Measurements from ENCODE around the gene COL2A1.

COL2A1 gene

GRCh38 chr12:48030173-48030650 lies 25.9 kb upstream of the COL2A1 start:
- no peak for DNase-seq (ENCODE audit: low read depth in 2 of 2, low spot score in 1 of 2)

- DNase-seq (ENCODE audit: low read depth in 2 of 2, low spot score in 1 of 2): no peak
These were observed 25.4 kb upstream of the COL2A1 start for GRCh38 chr12:48029491-48030172.

- DNase-seq (ENCODE audit: low read depth in 2 of 2, low spot score in 1 of 2): no peak
These were observed 24.5 kb upstream of the COL2A1 start for GRCh38 chr12:48028541-48029431.

- DNase-seq (ENCODE audit: low read depth in 2 of 2, low spot score in 1 of 2): no peak
These were observed 23.1 kb upstream of the COL2A1 start for GRCh38 chr12:48027183-48028002.

GRCh38 chr12:48026060-48026827 lies 22.0 kb upstream of the COL2A1 start:
- no peak for DNase-seq (ENCODE audit: low read depth in 2 of 2, low spot score in 1 of 2)

GRCh38 chr12:48025281-48025680 lies 21.0 kb upstream of the COL2A1 start:
- no peak for DNase-seq (ENCODE audit: low read depth in 2 of 2, low spot score in 1 of 2)

GRCh38 chr12:48024735-48025134 lies 20.5 kb upstream of the COL2A1 start:
- no peak for DNase-seq (ENCODE audit: low read depth in 2 of 2, low spot score in 1 of 2)

- DNase-seq (ENCODE audit: low read depth in 2 of 2, low spot score in 1 of 2): no peak
These were observed 19.1 kb upstream of the COL2A1 start for GRCh38 chr12:48023386-48023785.

GRCh38 chr12:48022676-48023385 lies 18.6 kb upstream of the COL2A1 start:
- DNase-seq (ENCODE audit: low read depth in 2 of 2, low spot score in 1 of 2): no peak

- no peak for DNase-seq (ENCODE audit: low read depth in 2 of 2, low spot score in 1 of 2)
These were observed 17.9 kb upstream of the COL2A1 start for GRCh38 chr12:48022180-48022521.

- DNase-seq (ENCODE audit: low read depth in 2 of 2, low spot score in 1 of 2): no peak
These were observed 17.4 kb upstream of the COL2A1 start for GRCh38 chr12:48021485-48022179.

- DNase-seq (ENCODE audit: low read depth in 2 of 2, low spot score in 1 of 2): no peak
These were observed 15.5 kb upstream of the COL2A1 start for GRCh38 chr12:48019639-48020265.

- DNase-seq (ENCODE audit: low read depth in 2 of 2, low spot score in 1 of 2): no peak
These were observed 14.3 kb upstream of the COL2A1 start for GRCh38 chr12:48018618-48018995.

GRCh38 chr12:48017921-48018617 lies 13.8 kb upstream of the COL2A1 start:
- DNase-seq (ENCODE audit: low read depth in 2 of 2, low spot score in 1 of 2): no peak

GRCh38 chr12:48017496-48017895 lies 13.2 kb upstream of the COL2A1 start:
- DNase-seq (ENCODE audit: low read depth in 2 of 2, low spot score in 1 of 2): no peak

GRCh38 chr12:48016373-48017020 lies 12.2 kb upstream of the COL2A1 start:
- DNase-seq (ENCODE audit: low read depth in 2 of 2, low spot score in 1 of 2): no peak

- DNase-seq (ENCODE audit: low read depth in 2 of 2, low spot score in 1 of 2): no peak
These were observed 11.7 kb upstream of the COL2A1 start for GRCh38 chr12:48015954-48016353.

GRCh38 chr12:48015129-48015528 lies 10.9 kb upstream of the COL2A1 start:
- DNase-seq (ENCODE audit: low read depth in 2 of 2, low spot score in 1 of 2): no peak
